GM23248 (cell line): ENCODE results near the gene AGPAT2. TPM values are rescaled to one million over a fixed set of nuclear protein-coding genes. Genes with fewer than 3 reads are reported as not detected.

ENCODE experiments used
- DNase-seq: peaks from one replicate; pipeline ENCODE4 v3.0.0-alpha.2; 2015
- H2AFZ ChIP-seq: fragments of 200-600 bp; sonication (generic); 2 replicates; pipeline ENCODE4 v1.6.1; 2016; ENCODE audit warnings: antibody characterized with exemption
- H3F3A ChIP-seq: fragments of 200-600 bp; sonication (generic); 2 replicates; pipeline ENCODE4 v1.6.1; 2016; ENCODE audit warnings: mild to moderate bottlenecking, antibody characterized with exemption, mixed run types; ENCODE audit not compliant: insufficient read depth
- H3K27ac ChIP-seq: fragments of 200-600 bp; sonication (generic); 2 replicates; pipeline ENCODE4 v1.5.1; 2016; ENCODE audit warnings: mild to moderate bottlenecking
- H3K27me3 ChIP-seq: fragments of 200-600 bp; sonication (generic); replicated peaks from 2 replicates; pipeline ENCODE4 v1.6.1; 2016; ENCODE audit warnings: mild to moderate bottlenecking; ENCODE audit not compliant: insufficient read depth
- H3K36me3 ChIP-seq: fragments of 200-600 bp; sonication (generic); 2 replicates; pipeline ENCODE4 v1.6.1; 2016; ENCODE audit warnings: low read depth, mild to moderate bottlenecking
- H3K4me1 ChIP-seq: fragments of 200-600 bp; sonication (generic); 2 replicates; pipeline ENCODE4 v1.6.1; 2016; ENCODE audit warnings: mild to moderate bottlenecking; ENCODE audit not compliant: insufficient read depth
- H3K4me2 ChIP-seq: fragments of 200-600 bp; sonication (generic); one replicate; pipeline ENCODE4 v1.6.1; 2016; ENCODE audit warnings: mild to moderate bottlenecking; ENCODE audit not compliant: unreplicated experiment
- H3K4me3 ChIP-seq: fragments of 200-600 bp; sonication (generic); 2 replicates; pipeline ENCODE4 v1.5.1; 2016; ENCODE audit warnings: mild to moderate bottlenecking
- H3K79me2 ChIP-seq: fragments of 200-600 bp; sonication (generic); 2 replicates; pipeline ENCODE4 v1.6.1; 2016; ENCODE audit warnings: mild to moderate bottlenecking; ENCODE audit not compliant: insufficient read depth
- H3K9ac ChIP-seq: fragments of 200-600 bp; sonication (generic); 2 replicates; pipeline ENCODE4 v1.6.1; 2016; ENCODE audit warnings: mild to moderate bottlenecking
- H3K9me2 ChIP-seq: fragments of 200-600 bp; sonication (generic); 2 replicates; pipeline ENCODE4 v1.6.1; 2016; ENCODE audit warnings: mixed run types, mild to moderate bottlenecking, moderate library complexity; ENCODE audit not compliant: insufficient read depth
- H3K9me3 ChIP-seq: fragments of 200-600 bp; sonication (generic); one replicate; pipeline ENCODE4 v1.6.1; 2017; ENCODE audit warnings: low read depth
- H4K20me1 ChIP-seq: fragments of 200-600 bp; sonication (generic); 2 replicates; pipeline ENCODE4 v1.6.0; 2016; ENCODE audit not compliant: insufficient read depth
- EZH2 ChIP-seq: fragments of 200-600 bp; sonication (generic); IDR thresholded peaks from 2 replicates; pipeline ENCODE4 v1.6.1; 2018; ENCODE audit warnings: antibody characterized with exemption, mild to moderate bottlenecking; ENCODE audit not compliant: insufficient read depth, poor library complexity, severe bottlenecking
- EZH2phosphoT487 ChIP-seq: fragments of 200-600 bp; sonication (generic); IDR thresholded peaks from 2 replicates; pipeline ENCODE4 v1.6.1; 2018; ENCODE audit warnings: antibody characterized with exemption, moderate library complexity, mild to moderate bottlenecking, low read depth; ENCODE audit not compliant: insufficient read depth
- WGBS, 2 experiments: methylation state at CpG; one replicate each; pipeline ENCODE4 v1.1.6; 2015 to 2017; ENCODE audit warnings: low lambda C conversion rate in 2 of 2, low coverage in 1 of 2; ENCODE audit errors: missing lambda C conversion rate in 2 of 2; 5-methylcytosine and 5-hydroxymethylcytosine counted together
- in situ Hi-C: fragments of 300-500 bp; cut with MboI; formaldehyde crosslinking; loops from 2 replicates; pipeline ENCODE4 v1.15.0; 2020
- polyA plus RNA-seq: library from polyadenylated mRNA; unstranded; fragments of >200 nt; fragmentation: Nextera tagmentation; extraction: Ambion mirVana; gene quantifications from 2 replicates; pipeline ENCODE4 v1.2.1, GENCODE V29; 2016
- total RNA-seq: library from RNA; depleted of rRNA; stranded (reverse); fragments of >200 nt; shearing (Covaris generic); gene quantifications from 2 replicates; pipeline ENCODE4 v1.2.3, GENCODE V29; 2014

AGPAT2 gene
- total and polyA plus RNA-seq, 2 experiments from 2014 or later: 58.3 to 68.7 TPM

- H3K9me2 ChIP-seq: no peaks in the 10 kb centered on the region
- no peaks in the 10 kb centered on the region for H3K36me3 ChIP-seq
- H3F3A ChIP-seq: no peaks in the 10 kb centered on the region
- DNase-seq: no peak
- in situ Hi-C loops: no loop called here
- no peak for TF ChIP-seq EZH2
- TF ChIP-seq EZH2phosphoT487: no peak
- H3K4me3 ChIP-seq: no peak overlapping the region
- no peaks in the 10 kb centered on the region for H4K20me1 ChIP-seq
- H3K9me3 ChIP-seq: no peaks in the 10 kb centered on the region
- no peak overlapping the region for H3K4me2 ChIP-seq
- H3K4me1 ChIP-seq: no peaks in the 10 kb centered on the region
- H3K9ac ChIP-seq: no peak overlapping the region
- no peak overlapping the region for H3K27ac ChIP-seq
- H3K79me2 ChIP-seq: no peaks in the 10 kb centered on the region
- WGBS, 2 experiments: 41 to 44% methylated on average over 14 to 16 of the region's 16 CpGs
- no peak overlapping the region for H2AFZ ChIP-seq
- no peaks in the 10 kb centered on the region for H3K27me3 ChIP-seq
Observed at GRCh38 chr9:136648751-136649150, 38.5 kb downstream of the AGPAT2 start.

GRCh38 chr9:136646827-136647711 lies 40.2 kb downstream of the AGPAT2 start:
- in situ Hi-C loops: no loop called here
- Histone ChIP-seq H2AFZ (no peak overlapping the region), H3K79me2 (no peaks in the 10 kb centered on the region)

DNA sequence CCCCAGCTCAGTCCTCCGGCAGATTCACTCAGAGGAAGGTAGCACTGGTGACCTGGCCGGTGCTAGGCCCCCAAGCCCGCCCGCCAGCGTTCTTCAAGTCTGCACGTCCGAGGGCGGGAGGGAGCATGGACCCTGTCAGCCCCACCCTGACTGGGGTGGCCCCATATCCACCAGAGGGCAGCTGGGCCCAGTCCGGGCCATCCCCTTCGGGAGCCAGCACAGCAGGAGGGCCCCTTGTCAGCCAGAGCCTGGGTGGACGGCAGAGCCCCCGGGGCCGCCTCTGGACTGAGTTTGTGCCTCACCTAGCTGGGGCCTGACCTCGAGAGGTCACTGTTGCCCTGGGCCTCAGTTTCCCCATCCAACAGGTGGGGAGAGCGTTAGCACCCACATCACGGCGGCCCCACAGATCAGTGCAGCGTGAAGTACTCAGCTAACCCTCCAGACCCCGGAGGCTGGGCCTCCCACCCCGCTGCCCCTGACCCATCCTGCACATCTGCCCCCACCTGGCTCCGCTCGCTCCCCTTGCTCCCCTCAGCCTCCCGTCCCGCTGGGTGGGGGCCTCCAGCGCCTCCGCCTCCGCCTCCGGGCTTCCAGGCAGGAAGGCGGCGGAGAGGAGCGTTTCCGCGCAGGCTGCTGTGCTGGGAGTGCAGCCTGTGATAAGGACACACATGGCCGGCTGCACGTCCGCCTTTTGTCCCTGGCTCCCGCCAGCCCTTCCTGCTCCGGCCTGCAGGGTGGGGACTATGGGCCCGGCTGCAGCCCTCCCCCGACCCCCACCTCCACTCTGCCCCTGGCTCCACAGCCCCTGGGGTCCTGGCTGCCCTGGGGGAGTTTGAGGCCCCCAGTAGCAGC lies 41.1 kb downstream of the AGPAT2 start:
- no peaks in the 10 kb centered on the region for H3K9me2 ChIP-seq
- no peak overlapping the region for H2AFZ ChIP-seq
- TF ChIP-seq EZH2: no peak
- TF ChIP-seq EZH2phosphoT487: no peak
- H3K79me2 ChIP-seq: no peaks in the 10 kb centered on the region
- no peak overlapping the region for H3K9ac ChIP-seq
- H3F3A ChIP-seq: no peaks in the 10 kb centered on the region
- peaks cover 10% of the 10 kb centered on the region for H3K27me3 ChIP-seq
- in situ Hi-C loops: no loop called here
- DNase-seq: no peak
- H3K27ac ChIP-seq: no peak overlapping the region
- no peaks in the 10 kb centered on the region for H3K36me3 ChIP-seq
- no peaks in the 10 kb centered on the region for H3K4me1 ChIP-seq
- H3K4me3 ChIP-seq: no peak overlapping the region
- H4K20me1 ChIP-seq: no peaks in the 10 kb centered on the region
- H3K9me3 ChIP-seq: no peaks in the 10 kb centered on the region
- no peak overlapping the region for H3K4me2 ChIP-seq
- 72 to 74% methylated on average over 28 to 37 of the region's 40 CpGs for WGBS, 2 experiments

More at GRCh38 chr9:136646827-136647711, 40.2 kb downstream of the AGPAT2 start:
- no peaks in the 10 kb centered on the region for H3K9me3 ChIP-seq
- H3K9me2 ChIP-seq: no peaks in the 10 kb centered on the region
- H3K27me3 ChIP-seq: peaks cover 10% of the 10 kb centered on the region
- WGBS, 2 experiments: 78 to 86% methylated on average over 27 to 29 of the region's 29 CpGs
- H3K4me3 ChIP-seq: no peak overlapping the region
- H3K36me3 ChIP-seq: no peaks in the 10 kb centered on the region
- H3K4me1 ChIP-seq: no peaks in the 10 kb centered on the region
- TF ChIP-seq EZH2phosphoT487 (no peak), EZH2 (no peak)
- no peak overlapping the region for H3K27ac ChIP-seq
- DNase-seq: no peak
- H3K9ac ChIP-seq: no peak overlapping the region
- no peaks in the 10 kb centered on the region for H3F3A ChIP-seq
- no peak overlapping the region for H3K4me2 ChIP-seq
- H4K20me1 ChIP-seq: no peaks in the 10 kb centered on the region

GRCh38 chr9:136645352-136645902 lies 41.8 kb downstream of the AGPAT2 start:
- Histone ChIP-seq H2AFZ (no peak overlapping the region), H3K4me1 (no peaks in the 10 kb centered on the region), H3K4me3 (no peak overlapping the region), H3K4me2 (no peak overlapping the region), H3K79me2 (no peaks in the 10 kb centered on the region), H3K9ac (no peak overlapping the region), H3F3A (no peaks in the 10 kb centered on the region), H3K27ac (no peak overlapping the region), H3K36me3 (no peaks in the 10 kb centered on the region), H3K9me3 (no peaks in the 10 kb centered on the region), H3K27me3 (peaks cover 10% of the 10 kb centered on the region), H4K20me1 (no peaks in the 10 kb centered on the region), H3K9me2 (no peaks in the 10 kb centered on the region)
- WGBS, 2 experiments: 87 to 89% methylated on average over 15 to 16 of the region's 18 CpGs
- in situ Hi-C loops: no loop called here
- TF ChIP-seq EZH2phosphoT487 (no peak), EZH2 (no peak)
- DNase-seq: no peak
